G401.6 (cell line): ENCODE measurements around the gene IMPACT.

Experiments used
- FAIRE-seq: peaks from 2 replicates; lab custom pipeline; 2012; peaks lifted over from hg19 to GRCh38; lab: Jason Lieb, UNC

The IMPACT gene

DNA sequence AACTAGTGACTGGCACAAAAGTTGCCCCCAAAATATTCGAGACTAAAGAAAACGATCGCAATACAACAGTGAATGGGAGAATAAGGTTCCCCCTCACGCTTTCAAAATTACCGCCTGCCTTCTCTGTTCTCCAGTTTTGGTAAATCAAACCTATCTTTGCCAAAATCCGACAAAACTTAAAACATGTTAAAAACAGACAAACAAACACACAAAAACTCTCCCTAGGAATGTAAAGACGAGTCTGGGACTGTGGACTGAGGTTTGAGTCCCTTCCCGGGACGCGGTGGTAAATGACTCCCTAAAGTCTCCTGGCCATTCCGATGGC, 435 bp upstream of the IMPACT start:
- no peak for FAIRE-seq

DNA sequence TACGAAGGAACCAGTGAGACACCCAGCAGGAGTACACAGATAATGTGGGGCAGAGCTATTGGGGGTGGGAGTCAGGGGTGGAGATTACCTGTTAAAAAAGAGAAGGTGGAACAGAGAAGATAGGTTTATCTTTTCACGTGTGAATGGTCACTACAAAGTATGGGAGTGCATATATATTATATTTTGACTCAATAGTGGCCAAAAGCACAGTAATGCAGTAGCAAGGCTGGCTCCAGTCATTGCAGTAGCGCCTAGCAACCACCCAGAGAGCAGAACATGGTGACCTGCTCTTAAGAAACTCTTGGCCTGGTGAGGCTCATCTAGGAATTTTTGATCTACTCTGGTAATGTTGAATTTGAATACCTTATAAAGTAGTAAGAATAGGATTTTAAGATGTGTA, 1.0 kb downstream of the IMPACT start:
- peak; percentile 60 for FAIRE-seq

DNA sequence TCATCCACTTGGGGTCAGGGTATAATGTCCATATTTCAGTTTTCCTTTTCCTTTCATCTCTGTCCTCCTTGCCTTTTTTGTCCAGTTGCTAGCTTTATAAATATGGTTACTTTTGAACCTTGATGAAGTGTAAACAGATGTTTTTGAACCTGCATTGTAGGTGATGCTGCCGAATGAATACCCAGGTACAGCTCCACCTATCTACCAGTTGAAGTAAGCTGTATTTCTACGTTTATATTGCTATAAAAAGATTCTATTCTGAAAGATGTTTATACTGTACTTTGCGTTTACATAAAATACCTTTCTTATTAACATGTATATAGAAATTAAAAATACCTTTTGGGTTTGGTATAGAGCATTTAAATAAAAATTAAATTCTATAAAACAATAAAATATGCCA, 2.2 kb downstream of the IMPACT start:
- peak; percentile 74 for FAIRE-seq

GRCh38 chr18:24429188-24429587, 2.7 kb downstream of the IMPACT start:
- no peak for FAIRE-seq

DNA sequence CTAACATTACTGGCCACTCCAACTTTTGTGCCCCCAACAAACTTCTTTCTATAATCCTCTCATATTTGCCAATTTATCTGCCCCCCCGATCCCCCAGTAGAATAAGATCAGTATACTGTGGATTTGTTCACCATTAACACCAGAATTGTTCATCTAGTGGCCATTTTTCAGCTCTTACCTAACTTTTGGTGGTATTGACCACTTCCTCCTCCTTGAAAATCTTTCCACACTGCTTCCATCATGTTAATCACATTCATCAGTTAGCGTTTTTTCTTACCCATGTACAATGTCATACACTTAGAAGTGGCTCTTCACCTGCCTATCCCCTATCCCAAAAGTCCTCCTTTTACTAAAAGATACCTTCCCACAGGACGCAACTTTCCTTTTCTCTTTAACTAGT, 6.1 kb downstream of the IMPACT start:
- FAIRE-seq: no peak

GRCh38 chr18:24436939-24437338, 10.5 kb downstream of the IMPACT start:
- FAIRE-seq: no peak

DNA sequence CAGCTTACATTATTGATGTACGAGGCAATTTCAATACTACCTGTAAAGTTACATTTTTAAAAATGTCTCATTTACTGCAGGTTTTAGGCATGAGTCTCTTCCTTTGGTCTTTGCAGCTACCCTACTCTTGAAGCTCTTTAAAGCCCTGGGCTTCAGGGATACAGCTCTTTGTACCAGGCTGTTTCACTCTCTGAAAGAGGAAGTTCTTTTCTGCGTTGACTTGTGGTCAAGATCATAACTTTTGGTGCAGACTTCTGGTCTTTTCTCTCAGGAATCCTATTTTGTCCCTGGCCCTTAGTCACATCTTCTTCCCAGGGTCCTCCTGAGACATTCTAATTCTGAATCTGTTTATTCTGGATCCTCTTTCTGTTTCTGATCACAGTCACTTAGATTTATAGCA, 17.4 kb downstream of the IMPACT start:
- no peak for FAIRE-seq

- no peak for FAIRE-seq
Measured at GRCh38 chr18:24446453-24446852, 20.0 kb downstream of the IMPACT start.

- FAIRE-seq: peak; percentile 88
Measured at GRCh38 chr18:24446953-24447538, 20.6 kb downstream of the IMPACT start.

- no peak for FAIRE-seq
Measured at GRCh38 chr18:24447961-24448360, 21.5 kb downstream of the IMPACT start.

DNA sequence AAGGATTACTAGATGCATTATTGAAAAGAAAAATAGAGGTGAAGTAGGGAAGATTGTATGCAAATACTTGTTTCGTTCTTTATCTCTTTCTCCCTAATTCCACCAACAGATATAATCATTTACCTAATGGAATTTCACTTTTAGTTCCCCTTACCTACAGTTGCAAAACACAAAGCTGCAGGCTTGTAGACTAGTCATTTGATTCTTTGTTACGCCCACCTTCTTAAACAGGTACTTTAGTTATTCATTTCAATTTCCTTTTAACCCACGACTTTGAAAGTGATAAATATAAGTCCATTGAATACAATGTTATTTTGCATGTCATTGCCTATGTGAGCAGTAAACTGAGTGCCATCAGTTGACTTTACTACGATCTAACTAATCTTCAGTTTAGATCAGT, 30.1 kb downstream of the IMPACT start:
- FAIRE-seq: no peak

DNA sequence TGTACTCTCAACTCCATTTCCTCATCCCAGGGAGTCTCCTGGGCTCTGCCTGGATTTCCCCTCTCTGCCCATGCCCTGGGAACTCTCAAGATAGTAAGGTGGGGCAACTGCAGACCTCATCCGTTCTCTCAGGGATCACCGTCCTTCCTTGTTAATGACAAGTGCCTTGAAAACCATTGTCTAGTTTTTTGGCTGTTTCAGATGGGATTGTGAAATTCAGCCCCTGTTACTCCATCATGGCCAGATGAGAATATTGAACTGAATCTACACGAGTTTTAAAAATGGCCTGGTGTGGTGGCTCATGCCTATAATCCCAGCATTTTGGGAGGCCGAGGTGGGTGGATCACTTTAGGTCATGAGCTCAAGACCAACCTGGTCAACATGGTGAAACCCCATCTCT, 33.3 kb downstream of the IMPACT start:
- FAIRE-seq: no peak

DNA sequence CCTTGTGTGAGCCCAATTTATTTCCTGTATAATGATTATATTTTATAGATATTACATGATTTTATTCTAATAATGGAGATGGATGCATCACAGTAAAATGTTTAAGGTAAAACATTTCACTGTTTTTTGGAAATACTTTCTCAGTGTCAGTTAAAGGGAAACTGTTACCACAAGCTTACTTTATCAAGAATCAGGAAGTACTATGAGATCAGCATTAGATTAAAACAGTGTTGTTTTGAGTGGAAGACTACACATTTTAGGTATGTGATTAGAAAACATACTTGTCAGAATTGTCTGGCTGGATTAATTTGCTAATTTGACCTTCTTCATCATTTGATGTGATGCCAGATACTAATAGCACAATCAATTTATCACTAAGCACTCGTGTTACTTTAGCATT, 33.9 kb downstream of the IMPACT start, which contains the start of gene HRH4:
HRH4 (plus strand) TSS at position 250 of the 400 bp plus-strand sequence; CDS start at position 342, 92 bp downstream.
- no peak for FAIRE-seq

GRCh38 chr18:24461996-24462395, 35.5 kb downstream of the IMPACT start:
- FAIRE-seq: no peak

DNA sequence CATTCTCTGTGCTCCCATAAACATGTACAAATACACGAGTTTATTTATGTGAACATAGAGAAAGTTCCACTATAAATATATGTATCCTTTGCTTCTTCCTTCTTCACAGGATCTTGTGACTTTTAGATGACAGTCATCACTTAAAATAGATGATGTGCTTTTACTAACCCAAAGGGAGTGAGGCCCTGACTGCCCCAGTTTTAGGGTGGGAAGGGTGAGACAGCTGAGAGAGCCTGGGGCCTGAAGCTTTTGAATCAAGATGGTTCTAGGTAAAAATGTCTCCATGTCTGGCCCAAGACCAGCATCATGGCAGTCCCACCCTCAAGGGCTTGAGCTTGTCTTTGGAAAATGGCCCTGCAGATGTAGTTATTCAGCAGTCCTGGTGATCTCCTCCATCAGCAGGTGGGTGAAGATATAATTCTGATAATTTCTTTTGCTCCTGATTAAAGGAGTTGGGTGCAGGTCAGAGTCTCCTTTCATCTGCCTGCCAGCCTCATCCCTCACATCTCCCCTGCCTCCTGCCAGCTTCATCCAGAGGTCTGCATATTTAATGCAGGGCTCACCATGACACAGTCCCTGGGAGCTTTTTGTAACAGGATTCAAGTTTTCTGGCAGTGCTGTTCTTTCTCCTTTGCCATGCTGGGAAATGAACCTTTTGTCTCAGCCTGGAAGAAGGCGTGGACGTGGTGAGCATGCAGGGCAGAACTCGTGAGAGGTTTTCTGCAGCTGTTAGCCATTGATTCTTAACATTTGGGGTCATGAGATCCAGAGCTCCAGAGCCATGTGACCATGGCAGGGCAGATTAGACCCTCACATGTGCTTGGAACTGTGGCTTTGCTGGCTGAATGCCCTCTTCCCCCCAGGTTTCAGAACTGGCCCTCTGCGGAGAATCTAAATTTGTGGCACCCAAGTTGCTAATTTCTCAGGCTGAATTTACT, 36.6 kb downstream of the IMPACT start:
- no peak for FAIRE-seq

GRCh38 chr18:24465486-24465885, 39.0 kb downstream of the IMPACT start:
- no peak for FAIRE-seq

GRCh38 chr18:24466771-24467170, 40.3 kb downstream of the IMPACT start:
- FAIRE-seq: no peak

DNA sequence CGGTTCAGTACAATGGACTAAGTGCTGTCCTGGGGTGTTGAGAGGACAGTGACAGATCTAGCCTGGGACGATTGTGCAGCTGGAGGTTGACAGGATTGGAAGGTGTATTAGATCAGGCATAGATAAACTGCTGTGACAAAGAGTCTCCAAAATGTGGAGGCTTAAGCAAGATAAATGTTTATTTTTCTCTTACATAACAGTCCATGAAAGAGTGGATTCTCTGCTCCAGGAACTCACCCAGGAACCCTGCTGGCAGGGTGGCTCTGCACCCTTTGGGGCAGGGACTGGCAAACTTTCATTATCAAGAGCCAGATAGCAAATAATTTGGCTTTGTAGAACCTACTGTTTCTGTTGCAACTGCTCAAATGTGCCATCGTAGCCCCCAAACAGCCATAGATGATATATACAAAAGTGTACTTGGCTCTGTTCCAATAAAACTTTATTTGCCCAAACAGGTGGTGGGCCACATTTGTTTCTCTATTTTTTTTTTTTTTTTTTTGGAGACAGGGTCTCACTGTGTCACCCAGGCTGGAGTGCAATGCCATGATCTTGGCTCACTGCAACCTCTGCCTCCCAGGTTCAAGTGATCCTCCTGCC, 43.6 kb downstream of the IMPACT start:
- FAIRE-seq: no peak

- no peak for FAIRE-seq
Measured at GRCh38 chr18:24470805-24471204, 44.3 kb downstream of the IMPACT start.

- no peak for FAIRE-seq
Measured at GRCh38 chr18:24472591-24472990, 46.1 kb downstream of the IMPACT start.

- FAIRE-seq: no peak
Measured at GRCh38 chr18:24474406-24474805, 47.9 kb downstream of the IMPACT start.

DNA sequence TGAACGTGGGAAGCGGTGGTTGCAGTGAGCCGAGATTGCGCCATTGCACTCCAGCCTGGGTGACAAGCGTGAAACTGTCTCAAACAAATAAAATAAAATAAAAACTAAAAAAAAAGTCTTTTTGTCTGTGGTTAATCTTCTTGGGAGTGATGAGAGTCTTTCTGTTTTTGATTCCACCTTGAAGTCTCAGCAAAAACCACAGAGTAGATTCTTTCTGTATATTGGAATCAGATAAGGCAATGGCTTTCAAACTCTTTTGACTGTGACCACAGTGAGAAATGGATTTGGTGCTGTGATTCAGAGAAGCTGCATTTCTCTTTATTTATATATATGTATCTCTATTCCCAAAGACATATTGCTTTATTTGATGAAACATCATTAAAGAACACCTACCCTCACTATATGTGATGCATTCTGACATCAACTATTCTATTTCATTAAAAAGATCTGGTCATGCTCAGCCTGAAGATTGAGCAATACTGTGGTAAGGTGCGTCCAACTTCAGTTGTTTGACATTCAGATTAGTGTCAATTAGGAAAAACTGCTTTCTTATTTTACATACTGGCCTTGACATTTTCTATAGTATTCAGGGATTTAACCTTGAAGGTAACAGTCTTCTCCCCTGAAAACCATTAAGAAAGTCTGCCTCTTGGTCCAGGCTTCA, 49.6 kb downstream of the IMPACT start:
- FAIRE-seq: no peak

- no peak for FAIRE-seq
Measured at GRCh38 chr18:24479371-24479770, 52.9 kb downstream of the IMPACT start.
